Fibroblast of lung (primary cell): ENCODE measurements around the gene DNM3.

Source experiments
- EZH2 ChIP-seq: IDR thresholded peaks from 2 replicates; pipeline ENCODE4 v1.5.1; 2012; ENCODE audit warnings: low read length, control low read depth, mild to moderate bottlenecking; ENCODE audit errors: missing control alignments
- TF ChIP-seq, protein P1 (sequence below), 2 donors: IDR thresholded peaks in 1 of 2; conservative IDR thresholded peaks in 1 of 2; 1 replicate in 1 of 2; 2 replicates in 1 of 2; pipeline ENCODE4 v1.5.1; 2011 to 2012; ENCODE audit warnings: low read length in 2 of 2, control low read depth in 1 of 2, inconsistent platforms in 1 of 2, low read depth in 1 of 2, mild to moderate bottlenecking in 1 of 2

- TF ChIP-seq, protein P1, sequence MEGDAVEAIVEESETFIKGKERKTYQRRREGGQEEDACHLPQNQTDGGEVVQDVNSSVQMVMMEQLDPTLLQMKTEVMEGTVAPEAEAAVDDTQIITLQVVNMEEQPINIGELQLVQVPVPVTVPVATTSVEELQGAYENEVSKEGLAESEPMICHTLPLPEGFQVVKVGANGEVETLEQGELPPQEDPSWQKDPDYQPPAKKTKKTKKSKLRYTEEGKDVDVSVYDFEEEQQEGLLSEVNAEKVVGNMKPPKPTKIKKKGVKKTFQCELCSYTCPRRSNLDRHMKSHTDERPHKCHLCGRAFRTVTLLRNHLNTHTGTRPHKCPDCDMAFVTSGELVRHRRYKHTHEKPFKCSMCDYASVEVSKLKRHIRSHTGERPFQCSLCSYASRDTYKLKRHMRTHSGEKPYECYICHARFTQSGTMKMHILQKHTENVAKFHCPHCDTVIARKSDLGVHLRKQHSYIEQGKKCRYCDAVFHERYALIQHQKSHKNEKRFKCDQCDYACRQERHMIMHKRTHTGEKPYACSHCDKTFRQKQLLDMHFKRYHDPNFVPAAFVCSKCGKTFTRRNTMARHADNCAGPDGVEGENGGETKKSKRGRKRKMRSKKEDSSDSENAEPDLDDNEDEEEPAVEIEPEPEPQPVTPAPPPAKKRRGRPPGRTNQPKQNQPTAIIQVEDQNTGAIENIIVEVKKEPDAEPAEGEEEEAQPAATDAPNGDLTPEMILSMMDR (conservative IDR thresholded peaks at IDR 0.05 in 1 of 2, IDR thresholded peaks at IDR 0.05 in 1 of 2; ENCODE audit: low read depth in 1 of 2, low read length in 2 of 2), result no peak
- TF ChIP-seq EZH2, result no peak
Observed at GRCh38 chr1:172140072-172140471, 298.8 kb downstream of the DNM3 start.
